Endothelial cell of umbilical vein (primary cell): Measurements from ENCODE around the gene COQ9.

Experiments used
- CTCF ChIP-seq, 2 donors: IDR thresholded peaks; 1 replicate in 1 of 2; 2 replicates in 1 of 2; pipeline ENCODE4 v1.5.1; 2011; ENCODE audit warnings: low read length in 2 of 2, mild to moderate bottlenecking in 2 of 2, moderate library complexity in 2 of 2, control low read depth in 1 of 2, inconsistent platforms in 1 of 2, low read depth in 1 of 2; ENCODE audit not compliant: insufficient read depth in 1 of 2; ENCODE audit errors: extremely low read depth in 1 of 2
- EZH2 ChIP-seq: IDR thresholded peaks from 2 replicates; pipeline ENCODE4 v1.6.1; 2012; ENCODE audit warnings: borderline replicate concordance, low read depth, mild to moderate bottlenecking, moderate library complexity, low read length, inconsistent platforms; ENCODE audit not compliant: severe bottlenecking
- MYC ChIP-seq: IDR thresholded peaks from one replicate; pipeline ENCODE4 v1.6.1; 2011; ENCODE audit warnings: mild to moderate bottlenecking, low read depth, low read length
- POLR2AphosphoS5 ChIP-seq: IDR thresholded peaks from 2 replicates; pipeline ENCODE4 v1.6.1; 2012; ENCODE audit warnings: low read depth, mild to moderate bottlenecking, control low read depth, low read length, moderate library complexity; ENCODE audit not compliant: insufficient read depth

DNA sequence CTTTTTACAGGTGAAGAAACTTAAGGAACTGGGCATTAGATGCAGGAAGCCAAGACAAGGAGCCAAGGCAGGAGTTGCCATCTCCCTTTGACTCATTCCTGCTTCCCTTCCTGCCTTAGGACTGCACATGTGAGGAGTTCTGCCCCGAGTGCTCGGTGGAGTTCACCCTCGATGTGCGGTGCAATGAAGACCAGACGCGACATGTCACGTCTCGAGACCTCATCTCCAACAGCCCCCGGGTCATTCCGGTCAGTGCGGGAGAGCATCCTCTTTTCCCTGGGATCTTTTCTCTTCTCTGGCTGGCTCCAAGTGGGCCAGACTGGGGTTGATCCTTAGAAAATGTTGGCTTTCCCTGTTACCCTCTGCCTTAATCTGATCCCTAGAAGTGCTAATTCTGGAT lies 21.8 kb downstream of the COQ9 start:
- TF ChIP-seq POLR2AphosphoS5 (no peak), MYC (no peak), CTCF (IDR thresholded peaks at IDR 0.05; ENCODE audit: extremely low read depth in 1 of 2, insufficient read depth in 1 of 2, low read depth in 1 of 2, low read length in 2 of 2) (no peak), EZH2 (no peak)
